KOPT-K1 (cell line): Measurements from ENCODE around the gene SMIM35.

ENCODE experiments used
- H3K27ac ChIP-seq: fragments of 200-600 bp; sonication (generic); 2 replicates; pipeline ENCODE4 v1.5.1; 2016; ENCODE audit warnings: antibody characterized with exemption, mild to moderate bottlenecking, low read depth, low read length; ENCODE audit not compliant: poor library complexity, severe bottlenecking
- H3K36me3 ChIP-seq: fragments of 200-600 bp; sonication (generic); 2 replicates; pipeline ENCODE4 v1.5.1; 2017; ENCODE audit warnings: antibody characterized with exemption, mild to moderate bottlenecking, low read length, moderate library complexity; ENCODE audit not compliant: insufficient read depth
- H3K9me3 ChIP-seq: fragments of 200-600 bp; sonication (generic); 2 replicates; pipeline ENCODE4 v1.5.1; 2017; ENCODE audit warnings: antibody characterized with exemption, low read length, mild to moderate bottlenecking; ENCODE audit not compliant: insufficient read depth, poor library complexity, severe bottlenecking

Gene SMIM35

DNA sequence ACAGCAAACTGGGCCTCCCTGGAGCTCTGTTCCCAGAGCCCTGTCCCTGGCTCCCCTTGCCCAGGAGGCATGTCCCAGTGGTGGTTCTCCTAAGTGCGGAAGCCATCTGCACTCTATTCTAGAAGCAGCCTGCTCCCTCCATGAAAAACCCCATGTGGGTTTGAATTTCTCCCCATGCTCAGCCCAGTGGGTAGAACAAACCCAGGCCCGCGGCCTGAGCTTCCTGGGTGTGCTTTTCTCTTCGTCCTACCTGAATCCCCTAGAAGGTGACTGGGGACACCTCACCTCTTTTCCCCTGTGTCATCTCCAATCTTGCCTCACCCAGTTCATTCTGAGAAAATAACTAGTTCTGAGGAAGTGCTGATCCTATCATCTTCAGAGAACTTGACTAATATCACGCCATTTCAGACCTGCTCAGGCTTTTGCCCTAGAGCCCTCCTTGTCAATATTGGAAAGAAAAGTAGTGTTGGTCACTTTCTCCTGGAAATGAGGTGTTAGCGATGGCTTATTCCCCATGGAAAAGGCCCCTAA lies 84.7 kb downstream of the SMIM35 start:
- H3K9me3 ChIP-seq, result no peaks in the 10 kb centered on the region
- no peaks in the 10 kb centered on the region for H3K36me3 ChIP-seq
- H3K27ac ChIP-seq, result peak overlapping the region; percentile 38

DNA sequence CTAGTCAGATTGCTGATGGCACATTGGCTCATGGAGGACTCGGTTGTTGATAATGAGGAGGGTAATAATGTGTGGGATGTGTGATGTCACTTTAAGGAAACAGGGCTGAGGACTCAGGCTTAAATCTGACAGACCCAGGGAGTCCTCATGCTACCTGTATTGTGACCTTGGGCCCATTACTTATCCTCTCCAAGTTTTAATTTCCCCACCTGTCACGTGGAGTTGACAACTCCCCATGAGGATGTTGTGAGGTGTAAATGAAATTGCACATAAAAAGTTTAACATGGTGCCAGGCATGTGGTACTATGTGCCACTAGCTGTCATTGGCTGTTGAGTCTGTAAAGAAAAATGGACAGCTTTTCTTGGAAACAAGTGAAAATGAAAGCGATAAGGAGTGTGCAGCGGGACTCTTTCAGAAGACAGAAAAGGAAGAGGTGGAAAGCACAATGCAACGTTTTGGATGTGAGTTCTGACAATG lies 85.2 kb downstream of the SMIM35 start:
- peak overlapping the region; percentile 38 for H3K27ac ChIP-seq
- H3K9me3 ChIP-seq, result no peaks in the 10 kb centered on the region
- H3K36me3 ChIP-seq, result no peaks in the 10 kb centered on the region

DNA sequence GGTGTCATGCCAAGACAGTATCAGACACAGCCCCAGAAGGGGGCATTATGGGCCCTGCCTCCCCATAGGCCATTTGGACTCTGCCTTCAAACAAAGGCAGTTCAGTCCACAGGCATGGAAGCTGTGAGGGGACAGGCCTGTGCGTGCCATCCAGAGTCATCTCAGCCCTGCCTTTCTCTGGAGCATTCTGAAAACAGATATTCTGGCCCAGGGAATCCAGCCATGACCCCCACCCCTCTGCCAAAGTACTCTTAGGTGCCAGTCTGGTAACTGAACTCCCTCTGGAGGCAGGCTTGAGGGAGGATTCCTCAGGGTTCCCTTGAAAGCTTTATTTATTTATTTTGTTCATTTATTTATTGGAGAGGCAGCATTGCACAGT lies 85.9 kb downstream of the SMIM35 start:
- Histone ChIP-seq H3K36me3 (no peaks in the 10 kb centered on the region), H3K27ac (no peak overlapping the region)

DNA sequence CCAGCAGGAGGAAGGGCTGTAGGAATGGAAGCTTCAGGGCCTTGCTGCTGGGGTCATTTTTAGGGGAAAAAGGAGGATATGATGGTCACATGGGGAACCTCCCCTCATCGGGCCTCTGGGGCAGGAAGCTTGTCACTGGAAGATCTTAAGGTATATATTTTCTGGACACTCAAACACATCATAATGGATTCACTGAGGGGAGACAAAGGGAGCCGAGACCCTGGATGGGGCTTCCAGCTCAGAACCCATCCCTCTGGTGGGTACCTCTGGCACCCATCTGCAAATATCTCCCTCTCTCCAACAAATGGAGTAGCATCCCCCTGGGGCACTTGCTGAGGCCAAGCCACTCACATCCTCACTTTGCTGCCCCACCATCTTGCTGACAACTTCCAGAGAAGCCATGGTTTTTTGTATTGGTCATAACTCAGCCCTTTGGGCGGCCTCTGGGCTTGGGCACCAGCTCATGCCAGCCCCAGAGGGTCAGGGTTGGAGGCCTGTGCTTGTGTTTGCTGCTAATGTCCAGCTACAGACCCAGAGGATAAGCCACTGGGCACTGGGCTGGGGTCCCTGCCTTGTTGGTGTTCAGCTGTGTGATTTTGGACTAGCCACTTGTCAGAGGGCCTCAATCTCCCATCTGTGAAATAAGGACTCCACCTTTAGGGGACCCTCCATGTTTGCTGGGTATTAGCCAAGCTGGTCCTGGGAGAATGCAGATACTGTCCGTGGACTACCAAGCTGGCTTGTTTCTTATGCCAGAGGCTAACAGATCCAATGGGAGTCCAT lies 86.5 kb downstream of the SMIM35 start:
- H3K36me3 ChIP-seq, result no peaks in the 10 kb centered on the region
- H3K27ac ChIP-seq, result no peak overlapping the region
- H3K9me3 ChIP-seq, result no peaks in the 10 kb centered on the region

More for the DNA sequence above, 85.9 kb downstream of the SMIM35 start:
- H3K9me3 ChIP-seq, result no peaks in the 10 kb centered on the region

DNA sequence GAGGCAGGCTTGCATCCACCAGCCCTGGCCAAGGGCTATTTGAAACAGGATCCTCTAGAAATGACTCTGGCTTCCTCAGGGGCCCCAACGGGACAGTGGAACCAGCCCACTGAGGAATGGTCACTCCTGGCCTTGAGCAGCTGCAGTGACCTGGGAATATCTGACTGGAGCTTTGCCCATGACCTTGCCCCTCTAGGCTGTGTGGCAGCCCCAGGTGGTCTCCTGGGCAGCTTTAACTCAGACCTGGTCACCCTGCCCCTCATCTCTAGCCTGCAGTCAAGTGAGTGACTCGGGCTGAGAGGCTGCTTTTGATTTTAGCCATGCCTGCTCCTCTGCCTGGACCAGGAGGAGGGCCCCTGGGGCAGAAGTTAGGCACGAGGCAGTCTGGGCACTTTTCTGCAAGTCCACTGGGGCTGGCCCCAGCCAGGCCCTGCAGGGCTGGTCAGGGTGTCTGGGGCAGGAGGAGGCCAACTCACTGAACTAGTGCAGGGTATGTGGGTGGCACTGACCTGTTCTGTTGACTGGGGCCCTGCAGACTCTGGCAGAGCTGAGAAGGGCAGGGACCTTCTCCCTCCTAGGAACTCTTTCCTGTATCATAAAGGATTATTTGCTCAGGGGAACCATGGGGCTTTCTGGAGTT lies 87.3 kb downstream of the SMIM35 start:
- H3K36me3 ChIP-seq, result no peaks in the 10 kb centered on the region
- no peak overlapping the region for H3K27ac ChIP-seq
- H3K9me3 ChIP-seq, result no peaks in the 10 kb centered on the region

DNA sequence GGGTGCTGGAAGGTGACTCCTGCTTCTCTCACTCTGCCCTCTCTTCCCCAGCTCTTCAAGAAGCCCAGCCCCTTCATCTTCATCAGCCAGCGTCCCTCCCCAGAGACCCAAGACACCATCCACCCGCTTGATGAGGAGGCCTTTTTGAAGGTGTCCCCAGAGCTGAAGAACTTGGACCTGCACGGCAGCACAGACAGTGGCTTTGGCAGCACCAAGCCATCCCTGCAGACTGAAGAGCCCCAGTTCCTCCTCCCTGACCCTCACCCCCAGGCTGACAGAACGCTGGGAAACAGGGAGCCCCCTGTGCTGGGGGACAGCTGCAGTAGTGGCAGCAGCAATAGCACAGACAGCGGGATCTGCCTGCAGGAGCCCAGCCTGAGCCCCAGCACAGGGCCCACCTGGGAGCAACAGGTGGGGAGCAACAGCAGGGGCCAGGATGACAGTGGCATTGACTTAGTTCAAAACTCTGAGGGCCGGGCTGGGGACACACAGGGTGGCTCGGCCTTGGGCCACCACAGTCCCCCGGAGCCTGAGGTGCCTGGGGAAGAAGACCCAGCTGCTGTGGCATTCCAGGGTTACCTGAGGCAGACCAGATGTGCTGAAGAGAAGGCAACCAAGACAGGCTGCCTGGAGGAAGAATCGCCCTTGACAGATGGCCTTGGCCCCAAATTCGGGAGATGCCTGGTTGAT lies 88.0 kb downstream of the SMIM35 start:
- Histone ChIP-seq H3K27ac (no peak overlapping the region), H3K9me3 (no peaks in the 10 kb centered on the region), H3K36me3 (no peaks in the 10 kb centered on the region)

DNA sequence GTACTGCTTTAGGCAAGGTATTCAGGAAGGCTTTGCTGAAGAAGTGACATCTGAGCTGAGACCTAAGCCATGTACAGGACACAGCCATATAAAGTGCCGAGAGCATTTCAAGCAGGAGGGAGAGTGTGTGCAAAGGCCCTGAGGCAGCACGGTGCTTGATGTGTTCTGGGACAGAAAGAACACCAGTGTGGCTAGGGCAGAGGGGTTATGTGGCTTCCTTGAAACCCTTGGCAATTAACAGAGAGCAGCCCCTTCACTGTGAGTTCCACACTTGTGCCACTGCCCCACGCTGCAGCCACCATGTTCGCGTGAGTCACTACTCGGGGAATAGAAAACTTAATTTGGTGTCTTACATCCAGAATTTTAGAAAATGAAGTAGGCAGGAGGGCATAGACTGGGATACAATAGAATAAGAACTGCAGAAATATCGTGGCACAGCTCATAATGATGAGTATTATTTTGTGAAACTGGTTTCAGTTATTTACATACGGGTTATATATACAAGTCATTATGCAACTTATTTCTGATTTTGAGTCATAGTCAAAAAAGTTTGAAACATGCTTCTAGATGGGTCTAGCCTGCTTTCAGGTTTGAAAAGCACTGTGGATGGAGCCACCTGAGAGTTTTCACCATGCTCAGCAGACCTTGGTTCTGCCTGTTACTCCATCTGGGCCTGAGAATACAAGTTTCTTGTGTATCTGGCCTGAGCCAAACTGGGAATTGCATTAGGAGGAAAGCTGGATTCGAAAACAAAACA lies 88.8 kb downstream of the SMIM35 start:
- Histone ChIP-seq H3K36me3 (no peaks in the 10 kb centered on the region), H3K27ac (no peak overlapping the region), H3K9me3 (no peaks in the 10 kb centered on the region)

DNA sequence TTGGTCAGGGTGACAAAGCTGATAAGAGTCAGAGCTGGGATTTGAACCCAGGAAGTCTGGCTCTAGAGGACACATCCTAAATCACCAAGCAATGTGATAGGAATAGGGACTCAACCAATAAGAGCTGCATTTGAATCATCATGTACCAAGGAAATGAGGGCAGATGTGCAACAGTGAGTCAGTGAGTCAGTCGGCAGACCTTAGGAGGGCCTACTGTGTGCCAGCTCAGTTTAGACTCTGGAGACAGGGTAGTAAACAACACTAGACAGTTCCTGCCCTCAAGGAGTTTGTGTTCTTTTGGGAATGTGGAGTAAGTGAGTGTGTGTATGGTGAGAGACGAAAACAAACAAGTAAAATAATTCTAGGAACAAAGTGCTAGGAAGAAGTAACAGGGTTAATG lies 89.4 kb downstream of the SMIM35 start:
- H3K27ac ChIP-seq, result no peak overlapping the region
- H3K9me3 ChIP-seq, result no peaks in the 10 kb centered on the region
- H3K36me3 ChIP-seq, result no peaks in the 10 kb centered on the region

DNA sequence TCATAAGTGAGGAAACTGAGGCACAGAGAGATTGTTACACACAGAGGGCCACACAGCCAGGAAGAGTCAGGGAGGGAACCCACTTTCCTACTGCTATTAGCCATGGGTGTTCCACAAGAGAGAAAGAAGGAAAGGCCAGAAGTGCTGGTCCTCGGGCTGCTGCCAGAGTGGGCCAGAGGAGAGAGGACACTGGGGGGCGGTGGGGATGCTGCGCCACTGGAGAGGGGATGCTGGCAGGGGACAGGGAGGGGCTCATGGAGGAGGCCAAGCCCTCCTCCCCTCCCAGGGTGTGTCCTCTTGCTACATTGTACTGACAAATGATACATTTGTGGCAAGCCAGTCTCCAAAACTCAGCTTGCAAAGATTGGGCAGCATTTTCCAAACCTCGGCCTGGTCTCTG lies 90.7 kb downstream of the SMIM35 start:
- Histone ChIP-seq H3K36me3 (no peaks in the 10 kb centered on the region), H3K27ac (no peak overlapping the region), H3K9me3 (no peaks in the 10 kb centered on the region)

DNA sequence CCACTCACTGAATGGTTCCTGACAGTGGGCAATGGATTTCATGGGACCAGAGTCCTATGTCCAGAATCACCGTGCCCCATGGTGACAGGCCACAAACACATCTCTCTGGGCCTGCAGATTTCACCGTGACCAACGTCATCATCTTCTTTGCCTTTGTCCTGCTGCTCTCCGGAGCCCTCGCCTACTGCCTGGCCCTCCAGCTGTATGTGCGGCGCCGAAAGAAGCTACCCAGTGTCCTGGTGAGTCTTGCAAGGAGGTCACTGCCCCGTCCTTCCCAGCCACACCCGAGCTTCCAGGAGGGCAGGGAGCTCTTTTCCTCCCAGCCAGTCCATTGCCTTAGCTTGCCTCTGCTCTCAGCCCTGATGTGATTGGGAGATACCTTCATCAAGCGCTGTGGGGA lies 91.3 kb downstream of the SMIM35 start:
- H3K27ac ChIP-seq, result no peak overlapping the region
- H3K36me3 ChIP-seq, result no peaks in the 10 kb centered on the region
- no peaks in the 10 kb centered on the region for H3K9me3 ChIP-seq

DNA sequence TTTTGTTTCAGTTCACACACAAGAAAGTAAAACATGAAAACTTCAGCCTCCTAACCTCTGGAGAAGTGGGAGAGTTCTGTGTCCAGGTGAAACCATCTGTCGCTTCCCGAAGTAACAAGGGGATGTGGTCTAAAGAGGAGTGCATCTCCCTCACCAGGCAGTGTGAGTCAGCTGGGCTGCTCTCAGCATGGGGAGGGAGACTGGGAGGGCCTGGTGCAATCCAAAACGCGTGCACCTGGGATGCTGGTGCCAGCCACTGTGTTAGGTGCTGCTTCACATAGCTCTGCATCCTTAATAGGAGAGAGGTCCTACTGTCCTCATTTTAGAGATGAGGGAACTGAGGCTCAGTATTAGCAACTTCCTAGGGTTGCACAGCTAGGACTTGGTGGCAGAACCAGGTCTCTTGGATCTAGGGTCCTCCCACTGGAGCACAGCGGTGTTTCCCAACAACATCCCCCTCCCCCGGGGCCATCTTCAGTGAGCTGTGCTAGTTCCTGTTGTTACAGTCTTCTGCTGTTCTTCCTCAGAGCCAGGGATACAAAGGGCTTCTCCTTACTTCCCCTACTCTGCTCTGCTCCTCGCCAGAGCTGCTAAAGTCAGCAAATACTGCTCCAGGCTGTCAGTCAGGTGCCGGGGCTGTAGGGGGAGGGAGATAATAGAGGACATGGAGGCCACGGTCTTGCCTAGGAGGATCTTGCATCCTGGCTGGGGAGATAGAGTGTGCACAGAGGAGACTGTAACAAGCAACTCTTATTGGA lies 92.6 kb downstream of the SMIM35 start:
- H3K36me3 ChIP-seq, result no peaks in the 10 kb centered on the region
- H3K9me3 ChIP-seq, result no peaks in the 10 kb centered on the region
- no peak overlapping the region for H3K27ac ChIP-seq

DNA sequence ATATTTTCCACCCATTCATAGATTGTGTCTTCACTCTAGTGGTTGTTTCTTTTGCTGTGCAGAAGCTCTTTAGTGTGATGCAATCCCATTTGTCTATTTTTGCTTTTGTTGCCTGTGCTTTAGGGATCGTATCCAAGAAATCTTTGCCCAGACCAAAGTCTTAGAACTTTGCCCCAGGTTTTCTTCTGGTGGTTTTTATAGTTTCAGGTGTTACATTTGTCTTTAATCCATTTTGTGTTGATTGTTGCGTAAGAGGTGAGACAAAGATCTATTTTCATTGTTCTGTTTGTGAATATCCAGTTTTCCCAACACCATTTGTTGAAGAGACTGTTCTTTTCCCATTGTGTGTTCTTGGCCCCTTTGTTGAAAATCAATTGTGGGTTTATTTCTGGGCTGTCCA lies 94.1 kb downstream of the SMIM35 start:
- no peaks in the 10 kb centered on the region for H3K36me3 ChIP-seq
- no peaks in the 10 kb centered on the region for H3K9me3 ChIP-seq
- H3K27ac ChIP-seq, result no peak overlapping the region

DNA sequence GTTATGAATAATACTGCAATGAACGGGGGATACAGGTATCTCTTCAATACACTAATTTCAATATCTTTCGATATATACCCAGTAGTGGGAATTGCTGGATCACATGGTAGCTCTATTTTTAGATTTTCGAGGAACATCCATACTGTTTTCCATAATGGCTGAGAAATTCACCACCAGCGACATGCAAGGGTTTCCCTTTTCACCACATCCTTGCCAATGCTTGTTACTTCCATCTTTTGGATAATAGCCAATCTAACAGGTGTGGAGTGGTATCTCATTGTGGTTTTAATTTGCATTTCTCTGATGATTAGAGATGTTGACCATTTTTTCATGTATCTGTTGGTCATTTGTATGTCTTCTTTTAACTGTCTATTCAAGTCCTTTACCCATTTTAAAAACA lies 94.6 kb downstream of the SMIM35 start:
- Histone ChIP-seq H3K9me3 (no peaks in the 10 kb centered on the region), H3K27ac (no peak overlapping the region), H3K36me3 (no peaks in the 10 kb centered on the region)

DNA sequence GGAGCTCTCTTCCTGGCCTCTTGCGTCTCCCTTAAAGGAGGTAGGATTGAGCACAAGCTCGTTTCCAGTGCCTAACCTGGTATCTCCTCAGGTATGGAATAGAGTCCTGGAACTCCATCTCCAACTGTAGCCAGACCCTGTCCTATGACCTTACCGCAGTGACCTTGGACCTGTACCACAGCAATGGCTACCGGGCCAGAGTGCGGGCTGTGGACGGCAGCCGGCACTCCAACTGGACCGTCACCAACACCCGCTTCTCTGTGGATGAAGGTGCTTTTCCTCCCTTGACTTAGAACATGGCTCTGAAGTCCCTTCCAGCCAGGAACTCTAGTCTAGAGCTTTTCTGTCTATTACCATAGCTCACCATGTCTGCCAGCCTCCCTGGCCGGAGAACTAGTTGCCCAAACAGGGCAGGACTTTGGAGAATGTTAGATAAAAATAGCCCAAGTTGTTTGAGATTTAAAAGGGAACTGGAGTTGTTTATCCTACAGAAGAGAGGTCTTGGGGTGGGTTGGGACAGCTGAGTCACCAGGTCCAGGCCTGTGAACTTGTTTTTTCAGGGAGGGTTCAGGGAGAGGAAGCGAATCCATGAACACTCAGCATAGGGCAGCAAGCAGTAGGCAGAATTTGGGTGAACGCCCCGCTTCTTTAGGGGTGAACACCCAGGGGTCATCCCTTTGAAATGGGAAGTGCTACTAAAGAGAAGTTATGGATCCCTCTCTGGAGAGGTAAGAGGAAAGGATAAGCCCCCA lies 97.2 kb downstream of the SMIM35 start:
- Histone ChIP-seq H3K9me3 (no peaks in the 10 kb centered on the region), H3K36me3 (no peaks in the 10 kb centered on the region), H3K27ac (no peak overlapping the region)
